Transverse colon (tissue), 4 donors: ENCODE results near the gene ASB10.

Experiments used
- CTCF ChIP-seq, 5 experiments: fragments of 200-600 bp in 3 of 5; fragments of 450-650 bp in 2 of 5; sonication (generic) in 3 of 5; IDR thresholded peaks; 1 replicate in 2 of 5; 2 replicates in 3 of 5; pipeline ENCODE4 v1.5.1; 2016 to 2017; ENCODE audit warnings: antibody characterized with exemption in 5 of 5, inconsistent platforms in 3 of 5, mild to moderate bottlenecking in 2 of 5, moderate library complexity in 1 of 5
- POLR2A ChIP-seq: fragments of 450-650 bp; IDR thresholded peaks from one replicate; pipeline ENCODE4 v1.6.1; 2016; ENCODE audit warnings: antibody characterized with exemption, mild to moderate bottlenecking, moderate library complexity
- POLR2AphosphoS5 ChIP-seq, 3 donors: sonication (generic); formaldehyde crosslinking; IDR thresholded peaks; one replicate each; pipeline ENCODE4 v1.6.1; 2016; ENCODE audit warnings: antibody characterized with exemption in 3 of 3

- TF ChIP-seq CTCF (IDR thresholded peaks at IDR 0.05): no peak
- TF ChIP-seq POLR2AphosphoS5 (IDR thresholded peaks at IDR 0.05): no peak
- no peak for TF ChIP-seq POLR2A
Measured at GRCh38 chr7:151223728-151224127, 36.7 kb upstream of the ASB10 start.
